Endothelial cell (in vitro differentiated cells): ENCODE measurements around the gene FIGNL2. TPM values are rescaled to one million over a fixed set of nuclear protein-coding genes. Genes with fewer than 3 reads are reported as not detected.
A peak's percentile ranks its signal among the peaks of the same experiment; 100 is the strongest.

Experiments
- DNase-seq: peaks from one replicate; pipeline ENCODE4 v3.0.0; 2021; ENCODE audit warnings: low spot score
- H3K27ac Mint-ChIP-seq: one replicate; pipeline ENCODE4 v1.8.0; 2021; ENCODE audit warnings: mixed read lengths, inconsistent platforms; ENCODE audit not compliant: unreplicated experiment
- H3K27me3 Mint-ChIP-seq: one replicate; pipeline ENCODE4 v1.8.0; 2021; ENCODE audit warnings: mild to moderate bottlenecking, moderate library complexity, mixed read lengths, inconsistent platforms; ENCODE audit not compliant: unreplicated experiment
- H3K36me3 Mint-ChIP-seq: one replicate; pipeline ENCODE4 v1.8.0; 2021; ENCODE audit warnings: mild to moderate bottlenecking, low read depth, mixed read lengths, inconsistent platforms; ENCODE audit not compliant: unreplicated experiment
- H3K4me1 Mint-ChIP-seq: one replicate; pipeline ENCODE4 v1.8.0; 2021; ENCODE audit warnings: mild to moderate bottlenecking, mixed read lengths, inconsistent platforms; ENCODE audit not compliant: unreplicated experiment
- H3K4me3 Mint-ChIP-seq: one replicate; pipeline ENCODE4 v1.8.0; 2021; ENCODE audit warnings: mild to moderate bottlenecking, mixed read lengths, inconsistent platforms; ENCODE audit not compliant: unreplicated experiment
- H3K9me3 Mint-ChIP-seq: one replicate; pipeline ENCODE4 v1.8.0; 2021; ENCODE audit warnings: mixed read lengths, inconsistent platforms; ENCODE audit not compliant: unreplicated experiment
- total RNA-seq: library from RNA; stranded (reverse); fragmentation: NEBNext Ultra II Directional; extraction: Animal tissue kit (Norgen Biotek cat#: 25700); gene quantifications from one replicate; pipeline ENCODE4 v1.2.1, GENCODE V29; 2021; ENCODE audit not compliant: unreplicated experiment
- TF ChIP-seq, protein P1 (sequence below): fragments of 200-600 bp; sonication (generic); IDR thresholded peaks from one replicate; pipeline ENCODE4 v1.5.0; 2021; ENCODE audit warnings: antibody characterized with exemption; ENCODE audit not compliant: unreplicated experiment

The FIGNL2 gene
- total RNA-seq, 1 donor from 2014 or later: 42.0 TPM

DNA sequence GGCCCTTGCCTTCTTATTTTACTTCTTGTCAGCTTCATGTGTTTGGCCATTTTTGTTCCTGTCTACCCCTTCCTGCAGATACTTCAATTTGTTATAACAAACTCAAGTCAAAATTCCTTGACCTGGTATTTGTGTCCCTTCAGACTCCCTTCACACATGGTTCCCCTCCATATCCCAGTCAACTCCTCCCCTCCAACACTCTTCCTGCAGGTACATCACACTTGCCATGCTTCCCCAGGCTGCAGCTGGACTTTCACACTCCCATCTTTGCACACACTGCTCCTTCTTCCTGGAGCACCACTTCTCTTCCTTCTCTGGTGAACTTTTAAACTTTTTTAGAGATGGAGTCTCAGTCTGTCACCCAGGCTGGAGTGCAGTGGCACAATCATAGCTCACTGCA is 18.9 kb upstream of the FIGNL2 start:
- DNase-seq: no peak
- Mint-ChIP-seq H3K9me3 (no peaks in the 10 kb centered on the region), H3K27ac (no peak overlapping the region), H3K36me3 (no peaks in the 10 kb centered on the region), H3K4me1 (peaks cover 27% of the 10 kb centered on the region), H3K4me3 (no peak overlapping the region), H3K27me3 (peaks cover 9% of the 10 kb centered on the region)
- TF ChIP-seq, protein P1, sequence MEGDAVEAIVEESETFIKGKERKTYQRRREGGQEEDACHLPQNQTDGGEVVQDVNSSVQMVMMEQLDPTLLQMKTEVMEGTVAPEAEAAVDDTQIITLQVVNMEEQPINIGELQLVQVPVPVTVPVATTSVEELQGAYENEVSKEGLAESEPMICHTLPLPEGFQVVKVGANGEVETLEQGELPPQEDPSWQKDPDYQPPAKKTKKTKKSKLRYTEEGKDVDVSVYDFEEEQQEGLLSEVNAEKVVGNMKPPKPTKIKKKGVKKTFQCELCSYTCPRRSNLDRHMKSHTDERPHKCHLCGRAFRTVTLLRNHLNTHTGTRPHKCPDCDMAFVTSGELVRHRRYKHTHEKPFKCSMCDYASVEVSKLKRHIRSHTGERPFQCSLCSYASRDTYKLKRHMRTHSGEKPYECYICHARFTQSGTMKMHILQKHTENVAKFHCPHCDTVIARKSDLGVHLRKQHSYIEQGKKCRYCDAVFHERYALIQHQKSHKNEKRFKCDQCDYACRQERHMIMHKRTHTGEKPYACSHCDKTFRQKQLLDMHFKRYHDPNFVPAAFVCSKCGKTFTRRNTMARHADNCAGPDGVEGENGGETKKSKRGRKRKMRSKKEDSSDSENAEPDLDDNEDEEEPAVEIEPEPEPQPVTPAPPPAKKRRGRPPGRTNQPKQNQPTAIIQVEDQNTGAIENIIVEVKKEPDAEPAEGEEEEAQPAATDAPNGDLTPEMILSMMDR: no peak

DNA sequence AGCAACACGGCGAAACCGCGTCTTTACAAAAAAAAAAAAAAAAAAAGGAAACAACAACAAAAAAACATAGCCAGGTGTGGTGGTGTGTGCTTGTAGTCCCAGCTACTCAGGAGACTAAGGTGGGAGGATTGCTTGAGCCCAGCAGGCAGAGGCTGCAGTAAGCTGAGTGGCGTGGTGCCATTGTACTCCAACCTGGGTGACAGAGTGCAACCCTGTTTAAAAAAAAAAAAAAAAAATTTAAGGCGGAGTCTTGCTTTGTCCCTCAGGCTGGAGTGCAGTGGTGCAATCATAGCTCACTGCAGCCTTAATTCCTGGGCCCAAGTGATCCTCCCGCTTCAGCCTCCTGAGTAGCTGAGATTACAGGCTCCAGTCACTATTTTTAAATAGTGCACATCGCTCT is 18.2 kb upstream of the FIGNL2 start:
- Mint-ChIP-seq H3K9me3 (no peaks in the 10 kb centered on the region), H3K27ac (no peak overlapping the region), H3K4me1 (peaks cover 27% of the 10 kb centered on the region), H3K36me3 (no peaks in the 10 kb centered on the region), H3K4me3 (no peak overlapping the region), H3K27me3 (peaks cover 9% of the 10 kb centered on the region)
- TF ChIP-seq, protein P1: no peak
- no peak for DNase-seq

DNA sequence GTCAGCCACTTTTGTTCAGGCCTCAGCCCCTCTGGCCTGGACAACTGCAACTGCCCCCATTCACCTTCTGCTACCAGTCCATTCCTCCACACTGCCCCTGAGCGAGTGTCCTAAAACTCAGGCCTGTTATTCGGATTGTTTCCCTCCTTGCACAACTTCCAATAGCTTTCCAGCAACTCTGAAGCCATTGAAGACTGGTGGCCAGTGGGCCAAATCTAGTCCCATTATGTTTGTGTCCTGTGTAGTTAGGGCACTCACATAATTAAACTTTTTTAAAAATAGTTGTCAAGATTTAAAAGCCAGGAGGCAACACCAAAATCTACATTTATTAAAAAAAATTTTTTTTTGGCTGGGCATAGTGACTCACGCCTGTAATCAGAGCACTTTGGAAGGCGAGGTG is 17.8 kb upstream of the FIGNL2 start:
- Mint-ChIP-seq H3K4me1 (peaks cover 27% of the 10 kb centered on the region), H3K9me3 (no peaks in the 10 kb centered on the region), H3K4me3 (no peak overlapping the region), H3K27me3 (peaks cover 9% of the 10 kb centered on the region), H3K27ac (no peak overlapping the region), H3K36me3 (no peaks in the 10 kb centered on the region)
- TF ChIP-seq, protein P1: no peak
- no peak for DNase-seq

DNA sequence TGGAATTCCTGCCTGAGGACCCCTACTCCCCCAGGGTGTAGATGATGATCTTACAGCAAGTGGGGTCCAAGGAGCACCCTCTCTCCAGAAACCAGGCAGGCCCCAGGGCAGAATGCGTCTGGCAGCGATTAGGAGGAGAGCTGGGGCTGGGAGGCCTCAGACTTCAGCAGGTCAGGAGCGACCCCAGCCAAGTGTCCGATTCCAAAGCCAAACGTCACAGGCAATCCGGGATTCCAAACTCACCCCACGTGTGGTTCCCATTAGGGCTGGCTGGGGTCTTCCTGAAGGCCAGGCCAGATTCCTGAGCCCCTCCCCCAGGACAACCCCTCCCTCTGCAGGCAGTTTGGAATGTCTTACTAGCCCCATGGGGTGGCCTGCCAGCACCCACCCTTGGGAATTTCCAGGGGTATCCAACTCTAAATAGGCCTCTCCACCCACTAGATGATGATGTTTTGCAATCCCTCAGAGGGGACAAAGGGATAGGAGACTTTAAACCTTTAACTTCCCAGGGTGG is 17.3 kb upstream of the FIGNL2 start:
- no peak for DNase-seq
- Mint-ChIP-seq H3K9me3 (no peaks in the 10 kb centered on the region), H3K27me3 (peaks cover 8% of the 10 kb centered on the region), H3K4me1 (peaks cover 27% of the 10 kb centered on the region), H3K27ac (no peak overlapping the region), H3K4me3 (no peak overlapping the region), H3K36me3 (no peaks in the 10 kb centered on the region)
- TF ChIP-seq, protein P1: no peak

DNA sequence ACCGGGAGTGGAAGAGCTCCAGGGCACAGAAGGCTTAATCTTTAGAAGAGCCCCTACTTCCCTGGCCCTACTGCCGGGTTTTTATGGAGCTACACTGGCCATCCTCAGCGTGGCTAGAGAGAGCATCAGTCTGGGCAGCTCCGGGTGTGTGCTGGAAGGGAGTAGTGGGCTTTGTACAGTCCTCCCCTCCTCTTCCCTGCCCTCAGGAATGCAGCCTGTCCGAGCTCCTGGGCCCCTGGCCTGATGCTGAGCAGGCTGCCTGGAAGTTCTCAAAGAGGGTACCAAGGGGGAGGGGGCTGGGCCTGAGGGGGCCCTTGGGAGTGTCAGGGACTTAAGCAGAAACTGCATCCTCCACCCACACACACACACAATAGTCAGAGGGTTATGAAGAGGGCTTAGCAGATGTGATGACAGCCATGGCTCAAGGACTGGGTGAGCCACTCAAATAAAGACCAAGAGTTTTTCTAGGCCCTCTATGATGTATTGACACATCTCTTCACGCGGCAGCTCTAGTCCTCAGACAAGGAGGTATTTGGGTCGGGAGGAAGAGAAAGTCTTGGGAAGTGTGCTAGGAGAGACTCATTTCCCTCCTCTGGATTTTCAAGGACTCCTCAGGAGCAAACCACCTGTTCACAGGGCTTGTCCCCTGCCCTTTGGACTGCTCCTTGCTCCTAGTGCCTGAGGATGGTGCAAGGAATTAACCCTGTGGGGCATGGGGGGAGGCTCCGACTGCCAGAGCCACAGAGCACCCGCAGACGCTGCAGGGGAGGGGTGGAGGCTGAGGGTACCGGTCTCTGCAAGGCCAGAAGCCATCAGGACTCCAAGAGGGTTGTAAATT is 16.5 kb upstream of the FIGNL2 start:
- TF ChIP-seq, protein P1: no peak
- Mint-ChIP-seq H3K4me3 (peak overlapping the region; percentile 81), H3K4me1 (peaks cover 23% of the 10 kb centered on the region), H3K27me3 (peaks cover 8% of the 10 kb centered on the region), H3K36me3 (no peaks in the 10 kb centered on the region), H3K9me3 (no peaks in the 10 kb centered on the region), H3K27ac (no peak overlapping the region)
- no peak for DNase-seq
